ENCODE data around the gene UNC5CL.

DNA sequence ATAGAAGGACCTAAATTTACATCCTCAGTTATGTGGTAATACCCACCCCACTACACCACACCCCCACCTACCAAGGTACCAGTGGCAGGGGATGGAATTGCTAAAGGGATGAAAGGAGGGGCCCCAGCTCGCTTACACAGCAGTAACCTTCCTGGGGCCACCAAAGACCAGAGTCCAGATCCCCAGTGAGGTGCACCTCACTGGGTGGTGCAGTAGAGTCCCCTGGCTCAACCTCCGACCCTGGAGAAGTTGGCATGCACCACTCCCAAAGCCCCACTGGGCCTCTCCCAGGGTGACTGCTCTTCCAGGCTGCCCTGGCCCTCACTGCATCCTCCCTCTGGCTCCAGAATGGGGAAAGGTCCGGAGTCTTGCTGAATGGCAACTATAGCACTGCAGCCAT is 816 bp downstream of the UNC5CL start:
- no peak for TF ChIP-seq EZH2 (IDR thresholded peaks at IDR 0.05; ENCODE audit: borderline replicate concordance, insufficient read depth, low read depth, low read length, poor library complexity, severe bottlenecking)
- TF ChIP-seq, protein P1, sequence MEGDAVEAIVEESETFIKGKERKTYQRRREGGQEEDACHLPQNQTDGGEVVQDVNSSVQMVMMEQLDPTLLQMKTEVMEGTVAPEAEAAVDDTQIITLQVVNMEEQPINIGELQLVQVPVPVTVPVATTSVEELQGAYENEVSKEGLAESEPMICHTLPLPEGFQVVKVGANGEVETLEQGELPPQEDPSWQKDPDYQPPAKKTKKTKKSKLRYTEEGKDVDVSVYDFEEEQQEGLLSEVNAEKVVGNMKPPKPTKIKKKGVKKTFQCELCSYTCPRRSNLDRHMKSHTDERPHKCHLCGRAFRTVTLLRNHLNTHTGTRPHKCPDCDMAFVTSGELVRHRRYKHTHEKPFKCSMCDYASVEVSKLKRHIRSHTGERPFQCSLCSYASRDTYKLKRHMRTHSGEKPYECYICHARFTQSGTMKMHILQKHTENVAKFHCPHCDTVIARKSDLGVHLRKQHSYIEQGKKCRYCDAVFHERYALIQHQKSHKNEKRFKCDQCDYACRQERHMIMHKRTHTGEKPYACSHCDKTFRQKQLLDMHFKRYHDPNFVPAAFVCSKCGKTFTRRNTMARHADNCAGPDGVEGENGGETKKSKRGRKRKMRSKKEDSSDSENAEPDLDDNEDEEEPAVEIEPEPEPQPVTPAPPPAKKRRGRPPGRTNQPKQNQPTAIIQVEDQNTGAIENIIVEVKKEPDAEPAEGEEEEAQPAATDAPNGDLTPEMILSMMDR (IDR thresholded peaks at IDR 0.05): no peak
